D341Med (cell line): ENCODE measurements around the gene CT47A7.
"Not testable (repeated sequence)": the region's sequence is repeated elsewhere in the genome, so short reads cannot be mapped to it uniquely, and the experiment has no call there.

Source experiments
- DNase-seq: peaks from one replicate; pipeline ENCODE4 v3.0.0; 2012; ENCODE audit warnings: low spot score

CT47A7 gene

DNA sequence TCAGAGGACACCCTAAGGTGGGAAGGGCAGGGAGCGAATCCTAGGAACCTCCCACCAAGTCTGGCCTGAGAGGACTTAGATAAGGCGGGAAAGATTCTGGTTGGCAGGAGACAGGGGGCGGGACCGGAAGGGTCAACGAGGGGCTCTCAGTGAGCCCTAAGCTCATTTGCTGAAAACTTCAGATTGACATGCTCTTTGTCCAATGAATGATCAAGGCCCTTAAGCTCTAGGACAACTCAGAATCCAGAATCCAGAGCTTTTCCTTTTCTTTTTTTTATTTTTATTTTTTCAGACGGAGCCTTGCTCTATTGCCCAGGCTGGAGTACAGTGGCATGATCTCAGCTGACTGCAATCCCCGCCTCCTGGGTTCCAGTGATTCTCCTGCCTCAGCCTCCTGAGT, at the start of gene CT47A7:
TSS of gene CT47A7 (minus strand) at position 101 of the 400 bp plus-strand sequence. CDS start 255 bp downstream, outside the sequence.
- not testable (repeated sequence) for DNase-seq

- DNase-seq, result peak; percentile 6
Observed at GRCh38 chrX:121000589-121000988, 44.2 kb upstream of the CT47A7 start.

DNA sequence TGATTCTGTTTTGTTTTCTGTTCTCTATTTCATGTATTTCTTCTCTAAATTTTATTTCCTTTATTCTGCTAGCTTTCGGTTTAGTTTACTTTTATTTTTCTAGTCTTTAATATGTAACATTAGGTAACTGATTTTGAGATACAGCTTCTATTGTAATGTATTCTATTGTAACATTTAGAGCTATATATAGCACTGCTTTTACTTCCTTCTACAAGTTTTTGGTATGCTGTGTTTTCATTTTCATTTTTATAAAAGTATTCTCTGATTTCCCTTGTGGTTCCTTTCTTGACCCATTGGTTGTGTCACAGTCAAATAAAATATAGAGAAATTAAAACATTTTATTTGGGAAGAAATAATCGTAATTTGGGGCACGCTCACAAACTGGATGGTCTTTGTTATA, 43.0 kb upstream of the CT47A7 start:
- DNase-seq, result no peak

DNA sequence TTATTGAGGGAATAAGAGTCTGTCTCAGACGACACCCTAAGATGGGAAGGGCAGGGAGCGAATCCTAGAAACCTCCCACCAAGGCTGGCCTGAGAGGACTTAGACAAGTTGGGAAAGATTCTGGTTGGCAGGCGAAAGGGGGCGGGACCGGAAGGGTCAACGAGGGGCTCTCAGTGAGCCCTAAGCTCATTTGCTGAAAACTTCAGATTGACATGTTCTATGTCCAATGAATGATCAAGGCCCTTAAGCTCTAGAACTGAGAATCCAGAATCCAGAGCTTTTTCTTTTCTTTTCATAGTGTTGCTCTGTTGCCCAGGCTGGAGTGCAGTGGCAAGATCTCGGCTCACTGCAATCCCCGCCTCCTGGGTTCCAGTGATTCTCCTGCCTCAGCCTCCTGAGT, 29.3 kb upstream of the CT47A7 start, which contains the start of gene CT47A1:
TSS of gene CT47A1 (minus strand) at position 101 of the 400 bp plus-strand sequence. CDS start 231 bp downstream, outside the sequence.
- not testable (repeated sequence) for DNase-seq
